HG02981 (cell line): Measurements from ENCODE around the gene DYSF.

Source experiments
- ATAC-seq: cut with Tn5 transposase; IDR thresholded peaks from one replicate; pipeline ENCODE4 v1.9.1; 2021; ENCODE audit warnings: mild to moderate bottlenecking, moderate library complexity; ENCODE audit not compliant: unreplicated experiment

Gene DYSF

DNA sequence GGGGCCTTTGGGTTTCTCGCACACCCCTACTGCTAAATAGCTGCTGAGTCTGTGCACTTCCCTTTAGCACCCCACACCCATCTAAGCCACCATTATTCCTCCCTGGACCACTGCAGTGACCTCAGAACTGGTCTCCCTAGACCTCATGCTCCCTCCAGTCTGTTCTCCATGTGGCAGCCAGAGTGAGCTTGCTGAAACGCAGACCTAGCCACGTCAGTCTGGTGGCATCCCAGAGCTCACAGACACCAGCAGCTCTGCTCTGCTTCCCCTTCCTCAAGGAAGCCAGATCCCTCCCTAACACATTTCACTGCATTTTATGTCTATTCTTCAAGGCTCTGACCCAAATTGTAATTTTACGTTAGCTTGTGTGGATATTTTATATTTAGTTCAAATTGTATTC, 144.4 kb downstream of the DYSF start:
- ATAC-seq = no peak

DNA sequence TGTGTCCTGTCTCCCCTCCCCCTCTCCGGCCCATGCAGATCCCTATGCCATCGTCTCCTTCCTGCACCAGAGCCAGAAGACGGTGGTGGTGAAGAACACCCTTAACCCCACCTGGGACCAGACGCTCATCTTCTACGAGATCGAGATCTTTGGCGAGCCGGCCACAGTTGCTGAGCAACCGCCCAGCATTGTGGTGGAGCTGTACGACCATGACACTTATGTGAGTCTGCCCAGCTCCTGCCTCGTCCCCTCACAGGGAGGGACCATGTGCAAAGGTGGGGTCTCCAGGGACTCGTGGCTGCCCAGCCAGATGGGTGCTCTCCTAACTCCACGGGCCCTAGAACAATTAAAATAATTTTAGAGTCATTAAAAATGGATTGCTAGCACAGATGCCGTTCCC, 145.2 kb downstream of the DYSF start:
- ATAC-seq = no peak

GRCh38 chr2:71599038-71599437, 145.7 kb downstream of the DYSF start:
- no peak for ATAC-seq

- no peak for ATAC-seq
Measured at GRCh38 chr2:71599646-71600236, 146.4 kb downstream of the DYSF start.

- ATAC-seq = no peak
Measured at GRCh38 chr2:71600555-71600954, 147.2 kb downstream of the DYSF start.

DNA sequence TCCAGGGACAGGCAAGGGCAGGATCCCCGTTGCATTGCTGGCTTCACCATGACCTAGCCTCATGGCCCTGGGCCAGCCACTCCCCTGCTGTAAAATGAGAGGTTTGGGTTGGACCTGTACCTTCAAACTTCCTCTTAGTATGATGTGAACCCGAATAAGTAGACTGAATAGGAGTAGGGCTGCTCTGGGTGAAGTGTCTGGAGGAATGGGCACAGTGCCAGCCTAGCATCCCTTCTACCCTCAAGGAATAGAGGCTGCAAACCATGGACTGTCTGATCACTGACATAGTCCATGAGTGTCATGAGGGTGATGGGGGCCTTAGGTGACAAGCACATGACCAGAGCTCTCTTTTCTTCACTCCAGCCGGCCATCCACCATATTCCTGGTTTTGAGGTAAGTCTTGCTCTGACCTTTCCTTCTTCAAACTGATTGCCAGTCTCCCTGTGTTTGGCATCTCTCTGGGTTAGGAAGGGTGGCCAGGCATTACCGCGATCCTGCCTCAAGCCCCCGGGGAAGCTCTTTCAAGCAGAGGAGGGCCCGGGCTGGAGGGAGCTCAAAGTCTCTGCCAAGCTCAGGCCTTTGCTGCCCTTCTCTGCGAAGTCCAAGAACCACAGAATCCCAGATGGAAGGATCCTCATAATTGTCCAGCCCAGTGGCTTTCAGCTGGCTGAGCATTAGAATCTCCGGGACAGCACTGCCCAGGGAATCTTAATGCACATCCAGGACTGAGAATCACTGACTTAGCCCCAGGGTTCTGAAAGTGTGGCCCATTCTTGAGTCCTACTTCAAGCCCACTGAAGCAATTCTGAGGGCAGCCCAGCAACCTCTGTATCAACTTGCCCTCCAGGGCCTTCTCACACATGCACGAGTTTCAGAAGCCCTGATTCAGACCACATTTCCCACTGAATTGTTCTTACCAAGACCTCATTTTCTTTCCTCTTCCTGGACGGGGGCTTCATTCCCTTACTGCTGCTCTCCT, 148.1 kb downstream of the DYSF start:
- ATAC-seq = no peak

DNA sequence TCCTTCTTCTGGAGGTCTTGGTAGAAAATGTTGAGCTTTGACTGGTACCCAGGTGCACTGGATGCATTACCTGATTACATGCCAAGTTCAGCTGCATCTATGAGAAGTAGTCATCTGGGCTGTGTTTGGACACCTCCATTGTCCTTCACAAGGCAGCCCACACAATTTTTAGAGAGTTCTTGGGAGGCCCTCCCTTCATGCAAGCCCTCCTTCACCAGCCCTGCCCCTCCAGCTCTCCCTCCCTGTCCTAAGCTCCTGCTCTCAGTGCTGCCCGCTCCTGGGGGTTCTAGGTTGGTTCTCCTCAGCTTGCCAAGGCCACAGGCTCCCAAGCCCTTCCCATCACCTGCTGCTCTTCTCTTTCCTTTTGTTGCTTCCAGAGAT, 148.7 kb downstream of the DYSF start:
- no peak for ATAC-seq

DNA sequence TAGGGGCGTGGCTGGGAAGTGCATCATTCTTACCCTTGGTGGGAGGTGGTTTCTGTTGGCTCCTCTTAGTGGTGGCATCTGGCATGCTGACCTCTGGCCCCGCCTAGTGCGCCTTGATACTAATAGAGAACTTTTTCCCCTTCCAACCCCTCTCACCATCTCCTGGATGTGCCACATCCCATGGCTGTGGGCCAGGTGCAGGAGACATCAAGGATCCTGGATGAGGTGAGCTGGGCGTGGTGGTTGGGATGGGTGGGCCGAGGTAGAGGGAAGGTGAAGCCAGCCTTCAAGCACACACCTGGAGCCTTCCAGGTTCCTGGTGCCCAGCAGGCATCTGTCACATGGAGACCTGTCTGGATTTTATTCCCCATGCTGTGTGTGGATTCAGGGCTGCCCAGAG, 149.2 kb downstream of the DYSF start:
- ATAC-seq = no peak

DNA sequence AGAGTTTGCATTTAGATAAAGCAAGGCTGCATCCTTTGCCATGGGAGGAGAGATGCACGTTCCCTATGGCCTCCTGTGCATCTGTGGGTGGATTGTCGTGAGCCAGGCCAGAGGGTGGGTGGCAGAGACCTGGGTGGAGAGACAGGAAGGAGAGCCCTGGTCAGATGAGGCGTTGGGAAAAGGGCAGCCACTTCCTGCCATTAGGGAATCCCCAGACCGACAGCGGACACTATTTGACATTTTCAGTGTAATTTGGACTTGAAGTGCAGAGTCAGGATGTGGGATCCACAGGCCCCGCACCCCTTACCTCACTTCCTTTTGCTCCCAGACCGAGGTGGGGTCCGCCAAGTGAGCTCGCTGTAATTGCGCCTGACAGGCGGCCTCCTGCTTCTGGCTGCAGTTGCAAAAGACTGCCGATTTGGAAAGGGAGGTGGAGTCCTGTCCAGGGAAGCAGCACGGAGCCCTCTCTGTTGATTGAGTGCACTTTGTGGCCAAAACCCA, 150.0 kb downstream of the DYSF start:
- no peak for ATAC-seq

DNA sequence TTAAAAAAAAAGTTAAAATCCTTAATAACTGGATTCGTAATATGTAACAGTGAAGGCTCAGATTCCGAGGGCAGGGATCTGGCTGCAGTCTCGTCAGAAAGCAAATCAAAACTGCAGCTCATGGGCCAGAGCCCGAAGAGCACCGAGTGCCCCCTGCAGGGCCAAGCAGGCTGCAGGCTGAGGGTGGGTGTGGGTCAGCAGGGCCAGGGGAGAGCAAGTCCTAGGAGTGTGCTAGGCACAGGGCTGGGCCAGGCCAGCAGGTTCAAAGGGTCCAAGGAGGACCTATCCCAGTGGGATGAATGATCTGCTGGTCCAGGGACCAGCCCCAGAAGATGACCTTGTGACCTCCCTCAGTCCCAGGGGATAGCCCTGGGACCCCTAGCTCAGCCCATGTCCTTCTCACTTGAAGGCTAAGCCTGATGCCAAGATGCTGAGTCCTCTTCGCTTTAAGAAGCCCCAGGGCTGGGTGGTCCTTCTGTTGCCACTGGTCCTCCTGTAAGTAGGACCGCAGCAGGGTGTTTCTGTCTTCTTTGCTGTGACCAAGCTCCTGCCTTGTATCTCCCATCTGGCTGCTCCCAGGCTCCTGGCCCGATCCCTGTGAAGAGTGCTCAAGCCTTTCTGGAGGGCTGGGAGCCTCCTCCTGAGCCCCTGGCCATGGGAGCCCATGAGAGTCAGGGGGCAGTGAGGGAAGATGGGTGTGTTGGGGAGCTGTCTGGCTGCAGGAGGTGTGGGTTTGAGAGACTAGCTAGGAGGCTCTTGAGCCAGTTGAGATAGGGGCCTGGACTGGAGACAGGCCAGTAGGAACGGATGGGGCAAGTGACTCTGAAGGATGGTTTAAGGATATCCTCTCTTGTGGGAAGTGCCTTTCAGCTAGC, 150.7 kb downstream of the DYSF start:
- no peak for ATAC-seq

DNA sequence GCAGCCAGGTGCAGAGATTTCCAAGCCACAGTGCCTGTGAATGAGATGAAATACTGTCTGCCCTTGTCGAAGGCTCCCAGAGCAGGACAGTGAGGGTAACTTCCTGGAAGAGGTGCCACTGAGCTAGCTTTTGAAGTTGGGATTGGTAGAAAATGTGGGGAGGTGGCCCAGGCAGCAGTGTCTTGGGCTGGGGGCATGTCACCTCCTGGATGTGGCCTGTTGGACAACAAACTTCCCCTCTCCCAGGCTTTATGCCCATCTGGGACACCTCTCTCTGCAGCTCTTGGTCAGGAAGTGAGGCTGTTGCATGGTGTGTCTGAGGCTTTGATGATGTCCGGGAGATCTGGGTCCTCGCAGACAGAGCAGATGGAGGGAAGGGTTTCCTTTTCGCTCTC, 151.4 kb downstream of the DYSF start:
- no peak for ATAC-seq

DNA sequence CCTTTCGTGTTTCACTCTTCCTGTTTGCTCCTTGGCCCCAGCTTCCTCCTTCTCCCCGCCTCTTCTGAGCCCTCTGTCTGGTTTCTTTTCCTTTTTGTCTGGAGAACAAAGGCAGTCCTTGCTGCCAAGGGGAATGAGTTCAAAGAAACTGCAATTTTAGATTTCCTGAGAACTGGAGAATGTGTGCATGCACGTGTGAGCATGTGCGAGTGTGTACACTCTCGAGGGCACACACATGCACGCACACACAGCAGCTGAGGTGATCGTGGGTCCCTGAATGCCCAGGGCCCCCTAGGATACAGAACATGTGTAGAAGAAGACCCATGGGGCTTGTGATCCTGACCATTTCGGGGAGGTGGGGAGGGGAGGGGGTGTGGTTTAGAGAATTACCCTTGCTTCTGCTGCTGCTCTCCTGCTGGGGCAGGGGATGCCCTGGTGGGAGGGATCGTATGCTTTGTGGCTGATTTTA, 151.8 kb downstream of the DYSF start:
- no peak for ATAC-seq

DNA sequence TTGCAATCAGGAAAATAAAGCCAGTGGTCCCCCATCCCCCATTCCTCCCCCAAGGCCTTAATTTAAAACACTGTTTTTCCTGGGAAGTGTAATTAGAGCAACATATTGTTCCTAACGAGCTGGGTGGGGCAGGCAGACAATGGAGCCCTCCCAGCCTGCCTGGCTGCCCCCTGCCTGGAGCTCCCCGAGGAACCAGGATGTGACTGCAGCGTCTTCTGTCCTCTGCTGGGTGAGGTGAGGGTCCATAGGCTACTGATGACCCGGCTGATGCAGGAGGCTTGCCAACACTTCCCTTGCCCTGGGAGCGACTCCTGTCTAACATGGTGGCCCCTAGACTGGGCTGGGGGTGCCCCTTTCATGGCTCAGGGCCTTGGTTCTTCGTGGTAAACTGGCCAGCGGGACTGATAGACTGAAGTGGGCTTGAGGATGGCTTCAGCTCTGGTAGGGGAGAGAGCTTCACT, 152.4 kb downstream of the DYSF start:
- ATAC-seq = no peak

GRCh38 chr2:71606244-71606643, 152.9 kb downstream of the DYSF start:
- ATAC-seq = no peak

DNA sequence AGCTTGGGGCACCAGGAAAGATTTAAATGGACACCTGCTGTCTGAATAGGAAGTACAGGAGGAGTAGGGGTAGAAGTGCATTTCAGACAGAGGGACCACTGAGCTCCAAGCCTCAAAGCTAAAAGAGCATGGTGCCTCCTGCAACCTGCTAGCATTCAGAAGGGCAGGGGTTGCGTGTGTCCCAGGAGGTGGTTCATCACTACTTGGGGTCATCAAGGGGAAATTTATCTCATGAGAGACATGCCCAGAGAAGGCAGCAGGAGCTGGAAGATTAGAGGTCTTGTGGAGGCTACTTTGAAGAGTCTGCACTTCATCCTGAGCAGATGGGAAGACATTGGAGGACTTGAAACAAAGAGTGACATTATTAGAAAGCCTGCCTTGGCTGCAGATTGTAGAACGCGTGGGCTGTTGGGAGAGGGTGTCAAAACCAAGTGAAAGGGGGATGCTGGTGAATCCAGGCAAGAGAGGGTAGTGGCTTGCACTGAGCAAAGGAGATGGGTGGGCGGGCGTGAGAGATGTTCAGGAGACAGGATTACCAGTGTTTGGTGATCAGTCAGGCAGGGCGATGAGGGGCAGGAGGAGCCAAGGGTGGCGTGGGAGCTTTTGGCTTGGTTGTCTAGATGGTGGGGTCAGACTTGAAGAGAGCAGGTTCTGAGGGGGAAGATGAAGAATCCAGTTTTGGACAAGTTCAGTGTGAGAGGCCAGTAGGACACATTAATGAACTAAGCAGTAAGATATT, 154.0 kb downstream of the DYSF start:
- no peak for ATAC-seq

- ATAC-seq = no peak
Measured at GRCh38 chr2:71608034-71608433, 154.7 kb downstream of the DYSF start.

DNA sequence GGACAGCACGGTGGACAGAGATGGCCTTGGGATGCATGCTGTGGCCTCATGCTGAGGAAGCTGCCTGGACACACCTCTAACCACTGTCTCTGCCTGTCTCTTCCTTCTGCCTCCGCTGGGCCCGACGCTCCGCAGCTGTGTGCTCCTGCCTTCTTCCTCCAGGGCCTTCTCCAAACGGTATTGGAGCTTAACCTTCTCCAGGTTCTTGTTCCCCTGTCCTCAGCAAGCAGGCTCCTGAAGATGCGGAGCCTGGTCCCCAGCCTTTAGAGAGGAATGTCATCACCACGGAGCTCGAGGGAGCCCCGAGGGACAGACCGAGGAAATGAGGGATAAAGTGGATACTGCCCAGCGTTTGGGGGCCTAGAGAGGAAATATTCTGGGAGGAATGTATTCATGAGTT, 155.1 kb downstream of the DYSF start:
- ATAC-seq = no peak

GRCh38 chr2:71609029-71609428, 155.7 kb downstream of the DYSF start:
- ATAC-seq = no peak

GRCh38 chr2:71609441-71609840, 156.1 kb downstream of the DYSF start:
- no peak for ATAC-seq

DNA sequence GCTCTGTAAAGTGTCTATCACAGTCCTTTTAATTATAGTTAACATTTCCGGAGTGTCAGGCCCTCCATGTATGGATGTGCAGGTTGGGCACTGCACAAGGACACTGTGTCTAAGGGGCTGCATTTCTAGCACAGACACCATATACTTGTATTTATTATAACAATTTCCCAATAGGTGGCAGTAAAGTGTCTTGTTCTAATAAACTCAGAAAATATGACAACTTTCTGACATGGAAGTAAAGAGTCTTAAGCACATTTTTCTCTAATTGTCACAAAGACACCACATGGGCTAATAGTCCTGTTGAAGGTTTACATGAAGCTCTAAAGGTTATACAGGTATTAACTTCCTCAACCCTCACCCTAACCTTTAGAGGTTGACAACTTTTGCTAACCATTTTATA, 156.6 kb downstream of the DYSF start:
- ATAC-seq = peak; percentile 55
